DOHH2 (cell line): ENCODE data around the gene PNLIPRP1.

Experiments
- H3F3A ChIP-seq: fragments of 200-600 bp; sonication (generic), shearing (Covaris generic); 2 replicates; pipeline ENCODE4 v1.6.0; 2016; ENCODE audit warnings: antibody characterized with exemption, mild to moderate bottlenecking; ENCODE audit not compliant: control insufficient read depth, insufficient read depth
- H3K27ac ChIP-seq: fragments of 200-600 bp; sonication (generic); 2 replicates; pipeline ENCODE4 v1.5.1; 2014; ENCODE audit warnings: low read depth, mild to moderate bottlenecking, low read length, moderate library complexity
- H3K27me3 ChIP-seq: fragments of 200-600 bp; sonication (generic); 2 replicates; pipeline ENCODE4 v1.6.1; 2014; ENCODE audit warnings: mild to moderate bottlenecking, low read length, mixed read lengths; ENCODE audit not compliant: control insufficient read depth
- H3K36me3 ChIP-seq: fragments of 200-600 bp; sonication (generic); 2 replicates; pipeline ENCODE4 v1.6.1; 2014; ENCODE audit warnings: mild to moderate bottlenecking, low read length, moderate library complexity, mixed read lengths; ENCODE audit not compliant: control insufficient read depth
- H3K4me1 ChIP-seq: fragments of 200-600 bp; sonication (generic); 2 replicates; pipeline ENCODE4 v1.6.1; 2014; ENCODE audit warnings: mild to moderate bottlenecking, low read length, mixed read lengths; ENCODE audit not compliant: control insufficient read depth
- H3K4me2 ChIP-seq: fragments of 200-600 bp; sonication (generic); 2 replicates; pipeline ENCODE4 v1.6.0; 2014; ENCODE audit warnings: mild to moderate bottlenecking, low read length, moderate library complexity
- H3K4me3 ChIP-seq: fragments of 200-600 bp; sonication (generic); 2 replicates; pipeline ENCODE4 v1.5.1; 2014; ENCODE audit warnings: mild to moderate bottlenecking, low read length, mixed read lengths
- H3K79me2 ChIP-seq: fragments of 200-600 bp; sonication (generic); 2 replicates; pipeline ENCODE4 v1.6.1; 2014; ENCODE audit warnings: mild to moderate bottlenecking, low read length, mixed read lengths; ENCODE audit not compliant: control insufficient read depth
- H3K9me2 ChIP-seq: fragments of 200-600 bp; sonication (generic); replicated peaks from 2 replicates; pipeline ENCODE4 v1.6.1; 2014; ENCODE audit warnings: mild to moderate bottlenecking, low read length, mixed read lengths; ENCODE audit not compliant: control insufficient read depth
- H3K9me3 ChIP-seq: fragments of 200-600 bp; sonication (generic); 2 replicates; pipeline ENCODE4 v1.6.1; 2014; ENCODE audit warnings: antibody characterized with exemption, low read length, mixed read lengths; ENCODE audit not compliant: control insufficient read depth, insufficient read depth
- H4K20me1 ChIP-seq: fragments of 200-600 bp; sonication (generic); 2 replicates; pipeline ENCODE4 v1.6.0; 2014; ENCODE audit warnings: low read depth, mild to moderate bottlenecking, antibody characterized with exemption, low read length, moderate library complexity; ENCODE audit not compliant: control insufficient read depth, insufficient read depth
- EZH2phosphoT487 ChIP-seq: fragments of 200-600 bp; sonication (generic); IDR thresholded peaks from 2 replicates; pipeline ENCODE4 v1.6.1; 2017; ENCODE audit warnings: borderline replicate concordance, mild to moderate bottlenecking, antibody characterized with exemption, low read length, moderate library complexity, mixed read lengths
- TF ChIP-seq, protein P1 (sequence below): fragments of 200-600 bp; sonication (generic); IDR thresholded peaks from one replicate; pipeline ENCODE4 v1.5.1; 2014; ENCODE audit warnings: antibody characterized with exemption, mild to moderate bottlenecking, low read depth, low read length; ENCODE audit not compliant: poor library complexity, severe bottlenecking

The PNLIPRP1 gene

DNA sequence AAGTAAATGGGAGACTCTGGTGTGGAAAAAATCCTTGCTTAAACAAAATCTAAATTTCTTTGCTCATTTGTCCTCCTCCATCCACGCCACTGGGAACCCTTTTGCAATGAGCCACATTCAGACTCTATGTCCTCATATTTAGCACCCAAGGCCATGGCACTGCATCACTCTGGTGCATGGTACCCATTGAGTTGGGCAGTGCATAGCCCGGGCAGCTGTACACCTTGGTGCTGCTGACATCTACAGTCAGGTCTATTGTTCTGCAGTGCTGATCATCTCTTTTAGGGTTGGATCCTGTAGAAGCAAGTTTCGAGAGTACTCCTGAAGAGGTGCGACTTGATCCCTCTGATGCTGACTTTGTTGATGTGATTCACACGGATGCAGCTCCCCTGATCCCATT is 6.8 kb downstream of the PNLIPRP1 start:
- Histone ChIP-seq H3K4me1 (no peaks in the 10 kb centered on the region), H3K27ac (no peak overlapping the region), H3K27me3 (no peaks in the 10 kb centered on the region), H3K36me3 (no peaks in the 10 kb centered on the region), H4K20me1 (no peaks in the 10 kb centered on the region), H3K9me3 (no peaks in the 10 kb centered on the region), H3K4me3 (no peak overlapping the region), H3F3A (no peaks in the 10 kb centered on the region), H3K4me2 (no peak overlapping the region), H3K9me2 (no peaks in the 10 kb centered on the region), H3K79me2 (no peaks in the 10 kb centered on the region)
- no peak for TF ChIP-seq EZH2phosphoT487
- TF ChIP-seq, protein P1, sequence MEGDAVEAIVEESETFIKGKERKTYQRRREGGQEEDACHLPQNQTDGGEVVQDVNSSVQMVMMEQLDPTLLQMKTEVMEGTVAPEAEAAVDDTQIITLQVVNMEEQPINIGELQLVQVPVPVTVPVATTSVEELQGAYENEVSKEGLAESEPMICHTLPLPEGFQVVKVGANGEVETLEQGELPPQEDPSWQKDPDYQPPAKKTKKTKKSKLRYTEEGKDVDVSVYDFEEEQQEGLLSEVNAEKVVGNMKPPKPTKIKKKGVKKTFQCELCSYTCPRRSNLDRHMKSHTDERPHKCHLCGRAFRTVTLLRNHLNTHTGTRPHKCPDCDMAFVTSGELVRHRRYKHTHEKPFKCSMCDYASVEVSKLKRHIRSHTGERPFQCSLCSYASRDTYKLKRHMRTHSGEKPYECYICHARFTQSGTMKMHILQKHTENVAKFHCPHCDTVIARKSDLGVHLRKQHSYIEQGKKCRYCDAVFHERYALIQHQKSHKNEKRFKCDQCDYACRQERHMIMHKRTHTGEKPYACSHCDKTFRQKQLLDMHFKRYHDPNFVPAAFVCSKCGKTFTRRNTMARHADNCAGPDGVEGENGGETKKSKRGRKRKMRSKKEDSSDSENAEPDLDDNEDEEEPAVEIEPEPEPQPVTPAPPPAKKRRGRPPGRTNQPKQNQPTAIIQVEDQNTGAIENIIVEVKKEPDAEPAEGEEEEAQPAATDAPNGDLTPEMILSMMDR, result no peak

- no peaks in the 10 kb centered on the region for H3K79me2 ChIP-seq
- no peaks in the 10 kb centered on the region for H3K4me1 ChIP-seq
- H3K4me2 ChIP-seq, result no peak overlapping the region
- H3K4me3 ChIP-seq, result no peak overlapping the region
- H3K9me3 ChIP-seq, result no peaks in the 10 kb centered on the region
- H4K20me1 ChIP-seq, result no peaks in the 10 kb centered on the region
- H3K36me3 ChIP-seq, result no peaks in the 10 kb centered on the region
- no peaks in the 10 kb centered on the region for H3K9me2 ChIP-seq
- no peak for TF ChIP-seq EZH2phosphoT487
- TF ChIP-seq, protein P1, result no peak
- H3K27ac ChIP-seq, result no peak overlapping the region
- H3K27me3 ChIP-seq, result no peaks in the 10 kb centered on the region
- no peaks in the 10 kb centered on the region for H3F3A ChIP-seq
Observed at GRCh38 chr10:116598329-116598728, 7.6 kb downstream of the PNLIPRP1 start.

DNA sequence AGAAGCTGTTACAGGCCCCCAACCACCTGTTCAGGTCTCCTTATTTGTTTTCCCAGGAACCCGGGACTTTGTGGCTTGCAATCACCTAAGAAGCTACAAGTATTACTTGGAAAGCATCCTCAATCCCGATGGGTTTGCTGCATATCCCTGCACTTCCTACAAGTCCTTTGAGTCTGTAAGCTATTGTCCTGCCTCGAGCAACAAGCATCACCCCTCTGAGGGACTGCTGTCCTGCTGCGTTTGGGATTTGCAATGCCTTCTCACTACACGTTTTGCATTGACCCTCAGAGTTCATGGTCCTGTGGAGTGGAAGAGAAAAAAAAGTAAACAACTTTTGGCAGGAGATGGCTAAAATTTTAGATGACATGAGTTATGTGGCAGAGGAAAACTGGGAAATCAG is 9.2 kb downstream of the PNLIPRP1 start:
- Histone ChIP-seq H3K79me2 (no peaks in the 10 kb centered on the region), H3K9me3 (no peaks in the 10 kb centered on the region), H3K27ac (no peak overlapping the region), H3K9me2 (no peaks in the 10 kb centered on the region), H4K20me1 (no peaks in the 10 kb centered on the region), H3F3A (no peaks in the 10 kb centered on the region), H3K4me1 (no peaks in the 10 kb centered on the region), H3K27me3 (no peaks in the 10 kb centered on the region), H3K4me3 (no peak overlapping the region), H3K36me3 (no peaks in the 10 kb centered on the region), H3K4me2 (no peak overlapping the region)
- no peak for TF ChIP-seq EZH2phosphoT487
- TF ChIP-seq, protein P1, result no peak
